Coronary artery (tissue), 2 donors: ENCODE measurements around the gene TBC1D2B.
"Not testable (repeated sequence)": the region's sequence is repeated elsewhere in the genome, so short reads cannot be mapped to it uniquely, and the experiment has no call there.

Source experiments
- DNase-seq: peaks from one replicate; pipeline ENCODE4 v3.0.0-alpha.2; 2017; ENCODE audit warnings: low spot score
- H3K27ac ChIP-seq, 2 donors: fragments of 200-600 bp; sonication (generic); one replicate each; pipeline ENCODE4 v1.5.1; 2016 to 2019
- H3K4me3 ChIP-seq: fragments of 200-600 bp; sonication (generic); 2 replicates; pipeline ENCODE4 v1.5.1; 2016; ENCODE audit warnings: mild to moderate bottlenecking, moderate library complexity
- CTCF ChIP-seq: fragments of 200-600 bp; sonication (generic); IDR thresholded peaks from one replicate; pipeline ENCODE4 v1.5.1; 2019; ENCODE audit warnings: antibody characterized with exemption

The TBC1D2B gene

DNA sequence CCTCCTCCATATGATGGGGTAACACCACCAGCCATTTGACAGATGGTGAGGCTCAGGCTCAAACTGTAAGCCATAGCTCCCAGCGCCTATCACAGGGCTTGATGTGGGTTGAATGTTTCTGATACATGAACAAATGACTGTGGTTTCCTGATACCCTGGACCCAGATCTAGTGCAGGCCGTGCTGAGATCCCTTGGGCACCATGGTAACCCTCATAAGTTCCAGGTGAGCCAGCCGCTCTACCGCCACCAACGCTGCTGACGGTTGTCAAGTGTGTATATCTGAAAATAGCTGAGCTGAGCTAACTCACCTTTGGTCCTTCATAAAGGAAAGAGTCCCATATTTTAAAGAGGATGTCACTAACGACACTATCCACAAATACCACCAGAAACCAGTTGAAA lies 74.5 kb downstream of the TBC1D2B start:
- DNase-seq = no peak
- Histone ChIP-seq H3K27ac (no peak overlapping the region), H3K4me3 (no peak overlapping the region)
- no peak for TF ChIP-seq CTCF

GRCh38 chr15:78001656-78002055 lies 75.9 kb downstream of the TBC1D2B start:
- Histone ChIP-seq H3K27ac (no peak overlapping the region), H3K4me3 (no peak overlapping the region)
- DNase-seq = no peak
- no peak for TF ChIP-seq CTCF

DNA sequence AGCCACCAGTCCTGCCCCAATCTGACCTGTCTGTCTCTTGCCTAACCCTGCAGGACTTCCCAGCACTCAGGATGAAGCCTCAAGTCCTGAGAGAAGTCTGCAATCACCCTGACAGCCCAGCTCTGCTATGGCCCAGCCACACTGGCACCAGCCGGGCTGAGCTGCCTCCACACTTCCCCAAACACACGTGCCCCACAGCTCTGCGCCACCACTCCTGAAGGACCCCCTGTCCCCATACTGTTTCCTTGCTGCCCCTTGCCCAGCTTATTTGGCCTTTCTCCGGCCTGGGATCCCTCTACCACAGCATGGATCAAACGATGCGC lies 76.6 kb downstream of the TBC1D2B start:
- Histone ChIP-seq H3K27ac (no peak overlapping the region), H3K4me3 (no peak overlapping the region)
- DNase-seq = no peak
- no peak for TF ChIP-seq CTCF

DNA sequence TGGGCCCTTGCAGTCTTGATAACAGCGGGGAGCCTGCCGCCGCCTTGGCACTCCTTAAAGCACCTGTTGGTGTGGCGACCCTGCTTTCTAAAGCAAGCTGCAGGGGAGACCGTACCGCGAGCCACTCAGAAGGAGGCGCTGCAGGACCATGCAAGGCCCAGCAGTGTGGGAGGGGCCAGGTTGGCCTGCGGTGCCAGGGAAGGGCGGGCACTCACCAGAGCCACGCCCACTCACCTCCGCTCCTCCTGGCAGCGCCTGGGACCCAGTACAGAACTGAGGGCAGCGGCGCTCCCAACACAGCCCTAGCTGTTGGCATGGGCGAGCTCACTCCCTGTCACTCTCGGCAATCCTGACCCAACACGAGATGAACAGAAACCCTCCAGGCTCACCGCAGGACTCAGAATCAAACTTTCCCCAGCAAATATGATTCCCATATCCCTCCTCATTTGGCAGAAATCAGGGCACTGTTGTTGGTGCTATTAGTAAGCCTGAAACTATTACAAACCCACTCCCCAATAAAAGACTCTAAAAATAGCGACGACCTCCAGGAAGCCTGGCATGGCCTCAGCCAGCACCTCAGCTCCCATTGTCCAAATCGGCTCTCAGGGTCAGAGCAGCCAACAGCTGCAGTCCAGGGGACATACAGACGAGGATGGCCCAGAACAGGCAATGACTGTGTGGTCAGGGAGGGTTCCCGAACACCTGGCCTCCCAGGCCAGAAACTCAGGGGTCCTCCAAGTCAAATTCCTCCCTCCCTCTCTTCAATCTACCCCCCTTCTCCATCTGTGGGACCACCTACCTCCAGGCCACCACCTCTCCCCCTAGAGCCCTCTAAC lies 77.2 kb downstream of the TBC1D2B start:
- TF ChIP-seq CTCF = no peak
- Histone ChIP-seq H3K27ac (no peak overlapping the region), H3K4me3 (no peak overlapping the region)
- DNase-seq = no peak

GRCh38 chr15:77999486-77999885 lies 78.0 kb downstream of the TBC1D2B start:
- DNase-seq = no peak
- Histone ChIP-seq H3K4me3 (no peak overlapping the region), H3K27ac (no peak overlapping the region)
- no peak for TF ChIP-seq CTCF

DNA sequence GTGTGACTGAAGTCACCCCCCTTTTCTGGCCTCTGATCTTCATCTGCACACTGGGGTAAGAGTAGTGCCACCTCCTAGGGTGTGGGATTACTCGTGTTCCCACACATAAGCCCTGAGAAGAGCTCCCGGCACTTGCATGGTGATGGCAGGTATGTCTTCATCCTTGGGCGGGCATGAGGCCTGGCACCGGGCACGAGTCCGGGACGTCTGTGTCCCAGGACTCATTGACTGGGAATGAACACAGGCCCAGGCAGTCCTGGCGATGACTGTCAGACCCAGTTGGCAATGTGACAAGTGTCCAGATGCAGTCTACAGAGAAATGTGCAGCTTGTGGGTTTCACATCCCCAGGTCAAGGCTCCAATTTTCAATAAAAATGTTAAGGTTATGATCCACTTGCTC lies 78.9 kb downstream of the TBC1D2B start:
- DNase-seq = no peak
- no peak for TF ChIP-seq CTCF
- H3K4me3 ChIP-seq = no peak overlapping the region
- H3K27ac ChIP-seq = peak overlapping the region in 1 of 2 donors; percentile 9

GRCh38 chr15:77997761-77998554 lies 79.6 kb downstream of the TBC1D2B start:
- DNase-seq = not testable (repeated sequence)

DNA sequence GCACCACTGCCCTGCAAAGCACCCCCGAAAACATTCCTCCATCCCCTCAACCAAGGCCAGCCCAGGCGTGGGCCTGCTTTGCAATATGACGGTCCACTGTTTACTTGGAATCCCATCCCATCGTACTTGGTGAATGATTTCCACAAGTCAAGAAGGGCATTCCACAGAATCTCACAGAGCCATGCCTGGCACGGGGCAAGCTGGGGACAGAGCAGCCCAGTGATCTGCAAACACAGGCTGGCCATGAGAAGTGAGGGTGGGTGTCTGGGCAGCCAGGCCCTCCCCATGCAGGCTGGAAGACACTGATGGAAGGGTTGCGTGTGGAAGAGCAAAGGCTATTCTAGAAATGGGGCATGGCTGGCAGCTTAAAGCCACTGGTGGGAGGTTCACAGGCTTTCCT lies 80.3 kb downstream of the TBC1D2B start:
- H3K4me3 ChIP-seq, DNase-seq: not testable (repeated sequence)
- peak overlapping the region in 1 of 2 donors; percentile 59 for H3K27ac ChIP-seq

More at GRCh38 chr15:77997761-77998554, 79.6 kb downstream of the TBC1D2B start:
- not testable (repeated sequence) for H3K4me3 ChIP-seq
- H3K27ac ChIP-seq = peak overlapping the region in 1 of 2 donors; percentile 59

- not testable (repeated sequence) for H3K4me3 ChIP-seq
- H3K27ac ChIP-seq = peak overlapping the region in 1 of 2 donors; percentile 59
These were observed 80.8 kb downstream of the TBC1D2B start for GRCh38 chr15:77996713-77997171.

GRCh38 chr15:77996226-77996625 lies 81.3 kb downstream of the TBC1D2B start:
- H3K4me3 ChIP-seq = not testable (repeated sequence)
- peak overlapping the region in 1 of 2 donors; percentile 59 for H3K27ac ChIP-seq
- DNase-seq = peak; percentile 50

More at GRCh38 chr15:77996713-77997171, 80.8 kb downstream of the TBC1D2B start:
- not testable (repeated sequence) for DNase-seq

- peak; percentile 54 for DNase-seq
- not testable (repeated sequence) for H3K27ac ChIP-seq
These were observed 82.0 kb downstream of the TBC1D2B start for GRCh38 chr15:77995537-77995918.

More at GRCh38 chr15:77995537-77995918, 82.0 kb downstream of the TBC1D2B start:
- H3K4me3 ChIP-seq = not testable (repeated sequence)
